GM18517 (cell line): ENCODE data around the gene ADCY2.

Experiments
- ATAC-seq: cut with Tn5 transposase; IDR thresholded peaks from one replicate; pipeline ENCODE4 v1.9.1; 2021; ENCODE audit warnings: mild to moderate bottlenecking, moderate library complexity; ENCODE audit not compliant: unreplicated experiment

Gene ADCY2

GRCh38 chr5:7815892-7816534 lies 420.1 kb downstream of the ADCY2 start:
- peak; percentile 91 for ATAC-seq

GRCh38 chr5:7816535-7816901 lies 420.6 kb downstream of the ADCY2 start:
- no peak for ATAC-seq

- no peak for ATAC-seq
Observed at GRCh38 chr5:7822449-7822848, 426.5 kb downstream of the ADCY2 start.

- no peak for ATAC-seq
Observed at GRCh38 chr5:7823594-7823993, 427.7 kb downstream of the ADCY2 start.

GRCh38 chr5:7824995-7825394 lies 429.1 kb downstream of the ADCY2 start:
- ATAC-seq, result no peak

- no peak for ATAC-seq
Observed at GRCh38 chr5:7825630-7826029, 429.7 kb downstream of the ADCY2 start.

GRCh38 chr5:7827610-7828009 lies 431.7 kb downstream of the ADCY2 start:
- ATAC-seq, result no peak

- no peak for ATAC-seq
Observed at GRCh38 chr5:7828269-7828668, 432.3 kb downstream of the ADCY2 start.

- ATAC-seq, result no peak
Observed at GRCh38 chr5:7834982-7835381, 439.0 kb downstream of the ADCY2 start.

GRCh38 chr5:7837403-7837802 lies 441.5 kb downstream of the ADCY2 start:
- no peak for ATAC-seq

- no peak for ATAC-seq
Observed at GRCh38 chr5:7842531-7842930, 446.6 kb downstream of the ADCY2 start.

- ATAC-seq, result no peak
Observed at GRCh38 chr5:7844901-7845300, 449.0 kb downstream of the ADCY2 start.

GRCh38 chr5:7845557-7845956 lies 449.6 kb downstream of the ADCY2 start:
- no peak for ATAC-seq

- ATAC-seq, result no peak
Observed at GRCh38 chr5:7846327-7846726, 450.4 kb downstream of the ADCY2 start.

- no peak for ATAC-seq
Observed at GRCh38 chr5:7848296-7848695, 452.4 kb downstream of the ADCY2 start.

- ATAC-seq, result no peak
Observed at GRCh38 chr5:7849681-7850394, 453.9 kb downstream of the ADCY2 start.

GRCh38 chr5:7850395-7851239 lies 454.7 kb downstream of the ADCY2 start, which contains the start of gene CFAP90:
CFAP90 (minus strand) TSS chr5:7851133; CDS start chr5:7851021, 112 bp downstream.
- no peak for ATAC-seq

- no peak for ATAC-seq
Observed at GRCh38 chr5:7851240-7851592, 455.3 kb downstream of the ADCY2 start.

GRCh38 chr5:7851617-7852289 lies 455.8 kb downstream of the ADCY2 start:
- ATAC-seq, result no peak

- ATAC-seq, result no peak
Observed at GRCh38 chr5:7852542-7852941, 456.6 kb downstream of the ADCY2 start.

- no peak for ATAC-seq
Observed at GRCh38 chr5:7852988-7853387, 457.1 kb downstream of the ADCY2 start.
